HG03139 (cell line): ENCODE data around the gene ECHDC3.

ENCODE experiments used
- ATAC-seq: cut with Tn5 transposase; IDR thresholded peaks from one replicate; pipeline ENCODE4 v1.9.1; 2021; ENCODE audit not compliant: unreplicated experiment

ECHDC3 gene

DNA sequence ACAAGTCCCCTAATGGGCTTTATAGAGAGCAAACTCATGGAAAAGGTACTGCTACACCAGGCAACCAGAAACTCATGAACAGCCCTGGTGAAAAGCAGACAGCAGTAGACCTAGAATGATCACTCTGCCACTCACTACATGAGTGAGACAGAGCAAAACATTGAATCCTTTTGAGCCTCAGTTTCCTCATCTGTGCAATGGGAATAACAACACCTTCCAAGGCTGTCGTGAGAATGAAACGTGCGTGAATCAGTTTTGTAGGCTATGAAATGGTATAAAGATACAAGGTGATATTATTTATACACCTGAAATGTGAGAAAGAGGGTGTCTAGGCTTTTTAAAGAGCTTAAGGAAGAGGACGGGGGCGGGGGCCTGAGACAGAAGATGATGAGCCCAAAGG lies 66.6 kb downstream of the ECHDC3 start:
- no peak for ATAC-seq

DNA sequence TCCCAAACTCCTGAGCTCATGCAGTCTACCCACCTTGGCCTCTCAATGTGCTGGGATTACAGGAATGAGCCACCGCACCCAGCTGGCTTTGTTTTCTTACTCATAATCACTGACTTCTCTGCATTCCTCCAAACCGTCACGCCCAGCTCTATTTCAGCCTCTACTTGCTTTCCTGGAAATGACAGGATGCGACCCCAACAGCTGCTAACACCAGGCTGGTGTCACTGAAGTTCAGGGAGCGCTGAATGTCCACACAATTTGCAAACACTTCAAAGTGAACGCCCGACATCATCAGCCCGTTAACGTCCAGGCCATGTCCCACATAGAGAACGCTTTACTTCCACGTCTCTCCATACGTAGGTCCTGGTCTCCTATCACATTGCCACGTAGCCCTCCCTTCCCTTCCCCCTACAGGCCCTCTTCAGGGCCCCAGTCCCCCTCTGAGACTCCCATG lies 68.2 kb downstream of the ECHDC3 start:
- no peak for ATAC-seq

DNA sequence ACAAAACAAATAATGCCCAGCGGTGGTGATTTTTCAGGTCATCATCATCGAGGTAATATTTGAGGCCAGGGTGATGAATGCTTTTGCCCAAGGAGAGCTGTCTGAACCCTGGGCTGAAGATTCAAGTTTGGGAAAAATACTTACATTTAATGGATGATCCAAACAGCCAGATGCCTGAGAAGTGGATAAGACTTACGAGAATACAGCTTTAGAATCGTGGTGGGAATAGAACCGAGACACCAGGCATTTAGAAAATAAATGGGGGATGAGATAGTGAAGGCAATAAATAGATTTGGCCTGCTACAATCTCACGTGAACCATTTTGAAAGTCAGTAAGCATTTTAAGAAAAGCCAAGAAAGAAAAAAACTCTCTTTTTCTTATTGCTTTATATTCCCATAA lies 68.8 kb downstream of the ECHDC3 start:
- ATAC-seq: no peak

DNA sequence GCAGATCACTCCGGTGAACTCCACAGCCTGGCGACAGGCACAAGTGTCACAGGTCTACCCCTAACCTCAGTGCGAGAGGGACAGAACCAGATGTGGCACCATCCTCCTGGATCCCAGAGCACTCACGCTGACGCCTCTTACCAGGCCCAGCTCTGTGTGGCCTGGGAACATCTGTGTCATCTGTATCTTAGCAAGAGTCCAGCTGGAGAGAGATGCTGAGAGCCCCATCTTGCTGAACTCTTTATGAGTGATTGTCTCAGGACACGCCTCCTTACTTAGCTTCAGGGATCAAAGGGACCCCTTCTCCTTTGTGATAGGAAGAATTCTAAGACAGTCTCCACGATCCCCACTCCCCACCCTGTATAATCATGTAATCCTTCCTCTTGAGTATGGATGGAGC lies 71.0 kb downstream of the ECHDC3 start:
- ATAC-seq: no peak
